H9 (cell line): ENCODE data around the gene OR6K3. TPM values are rescaled to one million over a fixed set of nuclear protein-coding genes. Genes with fewer than 3 reads are reported as not detected.

Experiments used
- DNase-seq: peaks from one replicate; pipeline ENCODE4 v3.0.0-alpha.2; 2017
- H2AFZ ChIP-seq: one replicate; pipeline ENCODE4 v1.6.1; 2013; ENCODE audit warnings: mild to moderate bottlenecking, low read length, control low read depth, moderate library complexity
- H2AK5ac ChIP-seq: 2 replicates; pipeline ENCODE4 v1.6.1; 2013; ENCODE audit warnings: low read length, control low read depth, mixed read lengths; ENCODE audit not compliant: insufficient read length
- H2BK120ac ChIP-seq: one replicate; pipeline ENCODE4 v1.6.1; 2013; ENCODE audit warnings: low read depth, mild to moderate bottlenecking, low read length, control low read depth, inconsistent platforms; ENCODE audit not compliant: poor library complexity, severe bottlenecking
- H2BK12ac ChIP-seq: 2 replicates; pipeline ENCODE4 v1.6.1; 2013; ENCODE audit warnings: low read length, control low read depth, mixed read lengths, low read depth; ENCODE audit not compliant: insufficient read length
- H2BK15ac ChIP-seq: 2 replicates; pipeline ENCODE4 v1.6.1; 2013; ENCODE audit warnings: low read depth, low read length, control low read depth
- H2BK20ac ChIP-seq: one replicate; pipeline ENCODE4 v1.6.1; 2013; ENCODE audit warnings: low read depth, mild to moderate bottlenecking, low read length, control low read depth, inconsistent platforms; ENCODE audit not compliant: poor library complexity, severe bottlenecking
- H2BK5ac ChIP-seq: 2 replicates; pipeline ENCODE4 v1.6.1; 2013; ENCODE audit warnings: low read length, control low read depth, mixed read lengths; ENCODE audit not compliant: insufficient read length
- H3K14ac ChIP-seq: 2 replicates; pipeline ENCODE4 v1.6.1; 2013; ENCODE audit warnings: low read length, control low read depth; ENCODE audit not compliant: insufficient read depth
- H3K18ac ChIP-seq: 2 replicates; pipeline ENCODE4 v1.6.1; 2013; ENCODE audit warnings: low read depth, mild to moderate bottlenecking, mixed read lengths, low read length, control low read depth; ENCODE audit not compliant: insufficient read length
- H3K23ac ChIP-seq: 2 replicates; pipeline ENCODE4 v1.6.1; 2013; ENCODE audit warnings: low read length, control low read depth, mixed read lengths, low read depth; ENCODE audit not compliant: insufficient read length
- H3K23me2 ChIP-seq: 2 replicates; pipeline ENCODE4 v1.6.1; 2013; ENCODE audit warnings: low read depth, mild to moderate bottlenecking, mixed read lengths, low read length, control low read depth; ENCODE audit not compliant: insufficient read length, poor library complexity, severe bottlenecking
- H3K27ac ChIP-seq: 2 replicates; pipeline ENCODE4 v1.5.1; 2013; ENCODE audit warnings: low read length, control low read depth, mixed read lengths, low read depth; ENCODE audit not compliant: insufficient read length
- H3K27me3 ChIP-seq: 2 replicates; pipeline ENCODE4 v1.6.1; 2013; ENCODE audit warnings: low read length, control low read depth, inconsistent platforms; ENCODE audit not compliant: insufficient read depth
- H3K4ac ChIP-seq: 2 replicates; pipeline ENCODE4 v1.6.1; 2013; ENCODE audit warnings: low read depth, mild to moderate bottlenecking, control low read depth, inconsistent platforms, low read length, moderate library complexity
- H3K4me1 ChIP-seq: 2 replicates; pipeline ENCODE4 v1.6.1; 2013; ENCODE audit warnings: low read length, control low read depth, inconsistent platforms; ENCODE audit not compliant: insufficient read depth
- H3K4me2 ChIP-seq: 2 replicates; pipeline ENCODE4 v1.6.1; 2013; ENCODE audit warnings: low read length, control low read depth, mixed read lengths; ENCODE audit not compliant: insufficient read length, insufficient read depth
- H3K56ac ChIP-seq: 2 replicates; pipeline ENCODE4 v1.6.1; 2013; ENCODE audit warnings: low read depth, mild to moderate bottlenecking, mixed read lengths, low read length, control low read depth; ENCODE audit not compliant: insufficient read length
- H3K79me1 ChIP-seq: 2 replicates; pipeline ENCODE4 v1.6.1; 2013; ENCODE audit warnings: low read depth, mild to moderate bottlenecking, moderate library complexity, low read length, control low read depth, inconsistent platforms; ENCODE audit not compliant: insufficient read depth, poor library complexity, severe bottlenecking
- H3K79me2 ChIP-seq: 2 replicates; pipeline ENCODE4 v1.6.1; 2013; ENCODE audit warnings: low read length, control low read depth, inconsistent platforms; ENCODE audit not compliant: insufficient read depth
- H3K9ac ChIP-seq: 2 replicates; pipeline ENCODE4 v1.6.1; 2013; ENCODE audit warnings: low read length, control low read depth, mixed read lengths; ENCODE audit not compliant: insufficient read length; ENCODE audit errors: extremely low read depth
- H3K9me3 ChIP-seq: one replicate; pipeline ENCODE4 v1.6.1; 2013; ENCODE audit warnings: low read depth, low read length, inconsistent platforms; ENCODE audit not compliant: control insufficient read depth
- H3T11ph ChIP-seq: one replicate; pipeline ENCODE4 v1.6.1; 2013; ENCODE audit warnings: mild to moderate bottlenecking, low read length, control low read depth, inconsistent platforms
- H4K20me1 ChIP-seq: one replicate; pipeline ENCODE4 v1.6.1; 2013; ENCODE audit not compliant: control insufficient read depth, insufficient read length, insufficient read depth
- H4K5ac ChIP-seq: 2 replicates; pipeline ENCODE4 v1.6.1; 2013; ENCODE audit warnings: low read depth, mild to moderate bottlenecking, mixed read lengths, low read length, control low read depth; ENCODE audit not compliant: insufficient read length
- H4K8ac ChIP-seq: replicated peaks from 2 replicates; pipeline ENCODE4 v1.6.1; 2013; ENCODE audit warnings: low read length, control low read depth, mixed read lengths, low read depth; ENCODE audit not compliant: insufficient read length
- H4K91ac ChIP-seq: 2 replicates; pipeline ENCODE4 v1.6.1; 2013; ENCODE audit warnings: low read depth, mild to moderate bottlenecking, moderate library complexity, mixed read lengths, low read length, control low read depth; ENCODE audit not compliant: insufficient read length
- H3K27ac Mint-ChIP-seq, 3 experiments: 2 replicates in 2 of 3; 3 replicates in 1 of 3; pipeline ENCODE4 v1.8.0; 2020 to 2021; ENCODE audit warnings: mixed read lengths in 3 of 3, mild to moderate bottlenecking in 1 of 3, moderate library complexity in 1 of 3
- H3K27me3 Mint-ChIP-seq: 2 replicates; pipeline ENCODE4 v1.8.0; 2021; ENCODE audit warnings: low read depth, mild to moderate bottlenecking, moderate library complexity, mixed read lengths
- H3K36me3 Mint-ChIP-seq, 3 experiments: 2 replicates in 2 of 3; 3 replicates in 1 of 3; pipeline ENCODE4 v1.8.0; 2020 to 2021; ENCODE audit warnings: low read depth in 3 of 3, mixed read lengths in 3 of 3; ENCODE audit not compliant: insufficient read depth in 1 of 3
- H3K4me1 Mint-ChIP-seq, 2 experiments: 2 replicates each; pipeline ENCODE4 v1.8.0; 2020; ENCODE audit warnings: mixed read lengths in 2 of 2
- H3K4me3 Mint-ChIP-seq, 2 experiments: 2 replicates in 1 of 2; 3 replicates in 1 of 2; pipeline ENCODE4 v1.8.0; 2020 to 2021; ENCODE audit warnings: mild to moderate bottlenecking in 2 of 2, mixed read lengths in 2 of 2, moderate library complexity in 1 of 2
- H3K9me3 Mint-ChIP-seq, 2 experiments: 2 replicates in 1 of 2; 3 replicates in 1 of 2; pipeline ENCODE4 v1.8.0; 2020; ENCODE audit warnings: mild to moderate bottlenecking in 2 of 2, mixed read lengths in 2 of 2, moderate library complexity in 1 of 2
- WGBS: extraction: QIAGEN DNeasy Blood & Tissue Kit; methylation state at CpG from one replicate; pipeline ENCODE4 v1.1.7; 2013; ENCODE audit warnings: missing lambda C conversion rate, low lambda C conversion rate, mixed read lengths; ENCODE audit not compliant: insufficient read length; ENCODE audit errors: extremely low coverage; 5-methylcytosine and 5-hydroxymethylcytosine counted together
- total RNA-seq: library from RNA; stranded (reverse); gene quantifications from 2 replicates; pipeline ENCODE4 v1.2.1, GENCODE V29; 2021
- TF ChIP-seq, protein P1 (sequence below): fragments of 200-600 bp; sonication (generic); conservative IDR thresholded peaks from 3 replicates; pipeline ENCODE4 v1.8.0; 2021; ENCODE audit warnings: antibody characterized with exemption, mild to moderate bottlenecking

Gene OR6K3
- total RNA-seq, 1 experiment from 2014 or later = not detected

DNA sequence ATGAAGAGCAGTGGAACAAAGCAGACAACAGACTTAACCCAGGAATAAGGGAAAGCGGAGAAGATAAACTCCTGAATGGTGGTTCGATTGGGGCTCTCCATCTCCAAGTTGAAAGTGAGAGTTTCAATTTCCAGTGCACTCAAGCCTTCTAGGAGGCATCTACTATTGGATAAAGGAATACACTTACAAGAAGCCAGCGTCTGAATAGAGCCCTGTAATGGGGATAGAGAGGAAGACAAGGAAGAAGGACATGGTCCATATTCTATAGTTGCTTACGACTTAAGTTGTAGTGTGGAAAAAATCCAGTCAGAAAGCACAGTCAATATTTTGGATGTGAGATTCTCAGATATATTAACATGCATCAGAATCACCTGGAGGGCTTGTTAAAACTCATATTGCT lies 20.0 kb downstream of the OR6K3 start, which contains the start of gene OR6K2:
TSS of gene OR6K2 (minus strand) at position 101 of the 400 bp plus-strand sequence. CDS start at position 101, 0 bp downstream.
- no peak within 1 kb of the TSS for H2BK15ac ChIP-seq
- no peak within 1 kb of the TSS for H3K18ac ChIP-seq
- H4K5ac ChIP-seq = no peak within 1 kb of the TSS
- no peak within 1 kb of the TSS for H2BK12ac ChIP-seq
- H3K56ac ChIP-seq = no peak within 1 kb of the TSS
- no peak within 1 kb of the TSS for H3T11ph ChIP-seq
- no peaks in the 10 kb centered on the region for H3K9me3 Mint-ChIP-seq
- H4K8ac ChIP-seq = no peak within 1 kb of the TSS
- H3K23ac ChIP-seq = no peak within 1 kb of the TSS
- DNase-seq = no peak
- no peak within 1 kb of the TSS for H3K14ac ChIP-seq
- no peaks in the 10 kb centered on the region for H3K36me3 Mint-ChIP-seq
- no peak within 1 kb of the TSS for H2AFZ ChIP-seq
- no peak within 1 kb of the TSS for H2AK5ac ChIP-seq
- H3K4me1 Mint-ChIP-seq = no peaks in the 10 kb centered on the region
- H3K27ac Mint-ChIP-seq = no peak within 1 kb of the TSS
- no peak within 1 kb of the TSS for H3K9ac ChIP-seq
- TF ChIP-seq, protein P1, sequence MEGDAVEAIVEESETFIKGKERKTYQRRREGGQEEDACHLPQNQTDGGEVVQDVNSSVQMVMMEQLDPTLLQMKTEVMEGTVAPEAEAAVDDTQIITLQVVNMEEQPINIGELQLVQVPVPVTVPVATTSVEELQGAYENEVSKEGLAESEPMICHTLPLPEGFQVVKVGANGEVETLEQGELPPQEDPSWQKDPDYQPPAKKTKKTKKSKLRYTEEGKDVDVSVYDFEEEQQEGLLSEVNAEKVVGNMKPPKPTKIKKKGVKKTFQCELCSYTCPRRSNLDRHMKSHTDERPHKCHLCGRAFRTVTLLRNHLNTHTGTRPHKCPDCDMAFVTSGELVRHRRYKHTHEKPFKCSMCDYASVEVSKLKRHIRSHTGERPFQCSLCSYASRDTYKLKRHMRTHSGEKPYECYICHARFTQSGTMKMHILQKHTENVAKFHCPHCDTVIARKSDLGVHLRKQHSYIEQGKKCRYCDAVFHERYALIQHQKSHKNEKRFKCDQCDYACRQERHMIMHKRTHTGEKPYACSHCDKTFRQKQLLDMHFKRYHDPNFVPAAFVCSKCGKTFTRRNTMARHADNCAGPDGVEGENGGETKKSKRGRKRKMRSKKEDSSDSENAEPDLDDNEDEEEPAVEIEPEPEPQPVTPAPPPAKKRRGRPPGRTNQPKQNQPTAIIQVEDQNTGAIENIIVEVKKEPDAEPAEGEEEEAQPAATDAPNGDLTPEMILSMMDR = no peak
- H3K9me3 ChIP-seq = no peaks in the 10 kb centered on the region
- H3K27me3 Mint-ChIP-seq = peaks cover 1% of the 10 kb centered on the region; the same call in 1 of the 2 replicates
- no peaks in the 10 kb centered on the region for H3K27me3 ChIP-seq
- no peak within 1 kb of the TSS for H3K27ac ChIP-seq
- H2BK5ac ChIP-seq = no peak within 1 kb of the TSS
- no peak within 1 kb of the TSS for H3K4me2 ChIP-seq
- H3K4ac ChIP-seq = no peak within 1 kb of the TSS
- no peak within 1 kb of the TSS for H2BK20ac ChIP-seq
- no peaks in the 10 kb centered on the region for H3K79me2 ChIP-seq
- H3K23me2 ChIP-seq = no peaks in the 10 kb centered on the region
- no peaks in the 10 kb centered on the region for H4K20me1 ChIP-seq
- H2BK120ac ChIP-seq = no peak within 1 kb of the TSS
- no peak within 1 kb of the TSS for H4K91ac ChIP-seq
- WGBS = no CpG with 5 or more reads among the region's 4 CpGs
- no peak within 1 kb of the TSS for H3K4me3 Mint-ChIP-seq
- H3K79me1 ChIP-seq = no peaks in the 10 kb centered on the region
- H3K4me1 ChIP-seq = no peaks in the 10 kb centered on the region
